Left renal pelvis (tissue), 4 donors: ENCODE data around the gene POU6F2. TPM values are rescaled to one million over a fixed set of nuclear protein-coding genes. Genes with fewer than 3 reads are reported as not detected.

Experiments
- DNase-seq, 4 donors: peaks; one replicate each; pipeline ENCODE4 v3.0.0-alpha.2; 2013; ENCODE audit warnings: low read depth in 4 of 4, low spot score in 3 of 4
- polyA plus RNA-seq, 4 donors: library from polyadenylated mRNA; unstranded; fragments of 120-200 nt; gene quantifications; one replicate each; pipeline ENCODE4 v1.2.1, GENCODE V29; 2013; ENCODE audit not compliant: insufficient read length in 4 of 4

POU6F2 gene
- polyA plus RNA-seq, 4 donors: 0.03 to 0.33 (median 0.15) TPM

DNA sequence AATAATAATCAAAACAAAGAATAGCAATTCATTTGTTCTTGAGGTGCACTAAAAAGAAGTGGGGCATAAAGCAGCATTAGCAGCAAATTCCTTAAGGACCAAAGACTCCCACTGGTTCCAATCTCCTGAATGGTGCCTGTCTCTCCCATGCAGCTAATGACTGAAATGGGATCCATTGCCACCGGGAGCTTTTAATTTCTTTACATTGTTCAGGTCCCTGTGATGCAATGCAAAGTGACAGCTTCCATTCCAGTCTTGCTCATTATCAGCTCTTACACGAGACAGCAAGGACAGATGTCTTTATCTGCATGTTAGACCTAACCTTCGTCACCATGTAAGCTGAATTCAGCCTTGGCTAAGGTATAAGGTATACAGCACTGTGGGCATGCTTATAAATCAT lies 148.1 kb downstream of the POU6F2 start:
- no peak for DNase-seq

DNA sequence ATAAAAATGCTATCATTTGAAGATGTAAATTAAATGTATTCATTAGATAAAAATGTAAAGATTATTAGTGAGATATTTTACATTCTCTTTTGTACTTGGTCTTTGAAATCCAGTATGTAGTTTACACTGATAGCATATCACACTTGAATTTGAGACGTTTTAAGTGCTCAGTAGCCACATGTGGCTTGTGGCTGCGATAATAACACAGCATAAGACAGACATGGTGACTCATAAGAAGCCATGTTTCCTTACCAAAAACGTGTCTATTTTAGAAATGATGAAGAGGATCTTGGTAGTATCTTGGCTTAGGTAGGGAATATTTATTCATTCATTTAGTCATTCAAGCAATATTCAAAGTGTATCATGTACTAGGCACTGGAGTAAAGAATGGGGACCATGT lies 149.3 kb downstream of the POU6F2 start:
- no peak for DNase-seq

DNA sequence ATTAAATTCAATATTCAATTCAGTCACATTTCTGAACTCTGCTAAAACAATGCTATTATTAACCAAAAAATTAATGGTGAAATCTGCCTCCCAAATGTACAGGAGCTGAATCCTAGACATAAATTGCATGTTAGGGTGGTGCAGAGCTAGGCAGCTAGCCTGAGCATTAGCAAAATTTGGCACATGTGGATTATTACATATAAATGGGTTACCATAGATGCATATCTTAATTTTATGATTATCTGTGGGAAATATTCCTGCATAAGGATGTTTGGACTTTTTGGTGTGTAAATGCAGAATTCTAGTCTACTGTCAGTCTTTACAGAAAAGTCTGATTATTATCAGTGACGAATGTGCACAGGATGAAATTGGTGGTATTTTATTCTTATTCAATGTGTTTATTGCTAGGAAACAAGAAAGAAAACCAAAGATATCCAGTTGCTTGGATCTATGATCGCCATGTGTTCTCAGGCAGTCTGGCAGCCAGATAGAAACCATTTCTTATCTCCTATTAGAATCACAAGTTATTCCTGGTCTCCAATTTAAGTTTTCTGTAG lies 150.7 kb downstream of the POU6F2 start:
- no peak for DNase-seq

DNA sequence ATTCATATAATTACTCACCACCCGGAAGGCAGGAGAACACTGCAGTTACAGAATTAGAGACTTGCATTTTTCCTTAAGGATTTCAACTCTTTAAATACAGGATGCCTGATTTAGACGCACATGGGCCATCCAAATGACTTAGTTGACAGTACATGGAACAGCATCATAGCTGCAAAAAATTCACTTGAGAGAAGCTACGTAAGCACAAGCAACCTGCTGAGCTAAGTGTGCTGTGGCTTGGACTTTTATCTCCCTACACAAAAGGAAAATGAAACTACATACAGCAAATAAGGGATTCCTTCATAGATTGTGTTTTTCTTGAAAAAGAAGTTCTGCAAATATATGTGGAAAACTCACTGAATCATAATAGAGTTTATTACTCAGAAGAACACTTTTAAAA lies 152.6 kb downstream of the POU6F2 start:
- DNase-seq: no peak

DNA sequence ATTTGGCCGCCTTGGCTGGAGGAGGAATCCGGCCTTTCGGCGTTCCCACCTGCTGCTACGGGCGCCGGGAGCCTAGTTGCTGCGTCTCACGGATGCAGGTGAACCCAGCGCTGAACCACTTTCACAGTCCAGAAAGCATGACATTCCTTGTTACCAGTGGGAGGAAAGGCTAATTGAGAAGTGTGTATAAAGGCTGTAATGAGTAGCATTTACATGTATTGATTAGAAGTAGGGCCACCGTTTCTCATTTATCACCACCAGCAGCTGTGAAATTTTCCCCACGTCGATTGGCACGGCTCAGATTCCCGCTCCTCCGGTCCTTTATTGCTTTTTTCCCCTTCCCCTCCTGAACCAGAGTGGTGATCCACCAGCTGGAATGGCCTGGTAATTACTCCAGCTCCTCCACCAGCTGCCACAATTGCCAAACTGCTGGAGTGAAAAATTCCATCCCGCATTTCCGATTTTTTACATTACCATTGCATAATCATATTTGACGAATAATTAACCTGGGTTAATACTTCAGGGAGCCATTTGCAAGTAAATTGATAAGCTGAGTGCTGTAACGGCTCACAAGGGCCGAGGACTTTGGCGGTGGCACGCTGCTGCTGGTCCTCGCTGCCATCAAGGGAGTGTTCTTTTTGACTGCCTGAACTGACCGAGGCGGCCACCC lies 153.3 kb downstream of the POU6F2 start:
- peak in 3 of 4 donors; percentile 18 to 27 (median 25) for DNase-seq

DNA sequence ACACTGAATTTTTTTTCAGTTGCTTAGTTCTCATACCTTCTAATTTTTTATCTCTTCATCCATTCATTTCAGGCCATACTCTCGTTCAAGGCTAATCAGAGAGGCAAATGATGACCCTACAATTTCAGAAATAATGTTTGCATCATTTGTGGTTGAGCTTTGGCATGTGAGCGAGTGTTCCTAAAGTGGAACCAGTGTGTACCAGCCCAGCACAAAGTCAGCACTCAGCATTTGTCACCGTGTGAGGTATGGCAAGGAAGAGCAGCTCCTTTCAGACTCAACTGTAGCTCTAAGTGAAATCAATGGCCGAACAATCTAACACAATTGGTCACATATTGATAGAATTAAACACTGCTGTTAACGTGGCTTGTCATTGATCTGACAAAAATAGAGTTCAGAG lies 154.6 kb downstream of the POU6F2 start:
- DNase-seq: no peak

DNA sequence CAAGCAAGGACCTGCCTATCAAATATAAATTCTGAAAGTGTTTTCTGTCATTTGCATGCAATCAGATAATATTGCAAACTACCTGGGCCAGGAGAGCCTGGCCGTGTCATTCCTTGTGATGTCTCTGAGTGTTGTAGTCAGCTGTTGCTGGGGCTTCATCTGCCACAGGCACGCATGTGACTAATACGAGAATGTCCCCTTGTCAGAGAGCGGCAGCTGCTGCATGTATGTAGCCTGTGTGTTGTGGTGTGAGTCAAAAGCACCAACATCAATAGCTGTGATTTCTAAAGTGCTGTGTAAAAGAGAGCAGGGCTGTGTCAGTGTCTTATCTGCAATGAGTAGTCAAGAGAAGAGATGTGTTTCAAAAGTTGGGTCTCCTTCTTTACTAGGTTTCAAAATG lies 155.4 kb downstream of the POU6F2 start:
- DNase-seq: no peak

DNA sequence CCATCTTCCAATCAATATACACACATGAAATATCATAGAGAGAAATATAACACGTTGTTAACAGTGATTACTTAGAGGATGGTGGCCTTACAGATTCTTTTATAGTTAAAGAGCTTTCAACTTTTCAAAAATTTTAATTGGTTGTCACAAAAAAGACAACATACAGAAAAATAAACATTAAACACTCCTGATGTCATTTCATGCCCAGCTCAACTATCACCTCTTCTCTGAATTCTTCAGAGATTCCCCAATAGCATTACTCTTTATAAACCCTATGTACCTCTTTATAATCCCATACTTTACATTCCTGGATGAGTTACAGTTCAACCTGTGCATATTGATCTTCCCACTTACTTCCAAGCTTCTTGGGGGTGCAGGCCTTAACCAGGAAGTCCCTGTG lies 159.8 kb downstream of the POU6F2 start:
- DNase-seq: no peak

DNA sequence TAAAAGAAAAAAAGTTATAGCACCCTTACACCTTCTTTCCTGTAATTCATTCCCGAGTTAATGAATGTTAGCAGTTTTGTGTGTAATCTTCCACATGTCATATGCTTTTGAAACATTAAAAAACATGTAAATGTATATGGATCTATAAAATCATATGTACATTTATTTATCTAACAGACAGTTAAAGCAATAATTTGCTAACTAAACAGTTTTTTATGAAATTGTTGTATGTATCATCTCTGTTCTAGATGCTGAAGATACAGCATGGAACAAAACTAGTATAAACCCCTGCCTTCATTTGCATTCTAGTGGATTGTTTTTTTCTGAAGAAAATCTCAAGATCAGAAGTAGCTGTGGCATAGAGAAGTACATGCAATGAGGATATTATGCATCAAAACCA lies 165.0 kb downstream of the POU6F2 start:
- DNase-seq: no peak

DNA sequence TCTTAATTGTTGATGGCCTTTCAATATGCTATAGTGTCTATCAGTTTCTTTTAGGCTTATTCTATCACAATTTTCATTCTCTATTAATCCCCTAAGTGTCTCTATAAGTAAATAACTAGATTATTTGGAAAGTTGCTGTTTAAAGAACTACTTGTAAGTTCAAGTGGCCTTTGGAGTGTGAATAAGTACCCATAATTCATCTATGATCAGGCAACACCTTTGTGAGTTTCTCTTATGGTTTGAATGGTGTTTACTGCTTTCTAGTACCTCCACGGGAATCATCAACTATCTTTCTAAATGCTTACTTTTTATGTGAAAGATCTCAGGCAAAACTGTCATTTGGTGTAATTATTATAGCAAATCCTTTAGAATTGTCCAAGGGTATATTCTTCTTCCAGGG lies 166.7 kb downstream of the POU6F2 start:
- no peak for DNase-seq

DNA sequence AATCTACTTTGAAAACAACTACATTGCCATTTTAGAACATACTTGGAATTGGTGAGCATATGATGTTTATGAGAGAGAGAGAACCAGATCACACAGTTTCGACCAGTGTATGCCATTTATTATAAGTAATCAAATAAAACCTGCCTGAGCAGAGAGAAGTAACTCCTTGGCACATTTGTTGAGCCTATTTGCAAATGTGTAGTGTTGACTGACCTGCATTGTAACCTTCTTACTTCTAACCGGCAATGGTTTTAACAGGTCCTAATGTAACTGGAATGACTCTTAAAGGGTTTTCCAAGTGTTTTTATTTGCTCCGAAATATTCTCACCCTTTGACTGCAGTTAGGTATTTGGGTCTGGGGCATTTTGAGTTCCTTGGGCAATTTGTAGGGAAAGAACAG lies 167.6 kb downstream of the POU6F2 start:
- DNase-seq: no peak

DNA sequence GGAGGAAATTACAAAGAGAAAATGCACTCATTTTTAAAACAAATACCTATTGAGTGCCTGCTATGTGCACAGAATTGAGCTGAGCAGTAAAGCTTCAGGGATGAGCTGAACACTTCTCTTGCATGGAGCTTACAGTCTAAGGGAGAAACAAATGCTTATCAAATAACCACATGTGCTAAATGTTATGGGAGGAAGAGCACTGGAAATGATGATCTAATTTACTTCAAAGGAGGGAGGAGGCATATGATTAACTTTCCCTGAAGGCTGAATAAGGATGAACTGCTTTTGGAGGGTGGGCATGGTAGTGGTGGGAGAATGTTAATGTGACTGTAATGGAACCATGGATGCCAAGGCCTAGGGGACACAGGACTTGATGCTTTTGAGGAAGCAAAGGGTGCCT lies 168.2 kb downstream of the POU6F2 start:
- DNase-seq: no peak

DNA sequence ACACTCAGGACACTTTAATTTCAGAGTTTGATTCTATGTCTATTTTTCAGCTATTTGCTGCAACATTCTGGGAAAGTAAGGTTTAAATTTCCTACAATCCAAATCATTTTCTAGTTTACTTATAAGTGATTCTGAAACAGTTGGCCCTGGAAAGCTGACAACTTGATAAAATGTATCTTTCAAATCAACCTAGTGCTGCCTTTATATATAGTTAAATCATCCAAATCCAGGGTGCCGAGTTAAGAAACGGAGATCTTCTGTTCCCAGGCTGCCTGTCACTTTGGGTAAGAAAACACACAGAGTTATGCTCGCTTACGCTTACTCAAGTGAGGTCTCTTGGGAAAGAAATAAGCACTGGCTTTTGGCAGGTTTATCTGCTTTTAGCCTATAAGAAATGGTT lies 175.0 kb downstream of the POU6F2 start:
- no peak for DNase-seq

DNA sequence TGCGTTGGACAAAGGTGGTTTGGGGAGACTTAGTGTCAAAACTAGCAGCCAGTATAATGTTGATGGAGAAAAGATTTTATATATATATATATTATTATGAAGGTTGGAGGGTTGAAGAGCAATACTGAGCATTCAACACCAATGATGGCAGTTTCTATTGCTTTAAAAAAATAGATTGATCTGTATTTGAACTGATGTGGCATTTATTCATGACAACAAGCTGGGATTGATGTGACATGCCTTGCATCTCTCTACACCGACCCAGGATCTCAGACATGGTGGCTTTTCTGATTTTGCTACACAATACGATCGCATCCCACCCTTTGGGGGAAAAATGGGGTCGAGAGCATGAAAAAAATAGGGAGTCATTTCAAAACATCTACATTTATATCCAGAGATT lies 175.4 kb downstream of the POU6F2 start:
- DNase-seq: no peak

DNA sequence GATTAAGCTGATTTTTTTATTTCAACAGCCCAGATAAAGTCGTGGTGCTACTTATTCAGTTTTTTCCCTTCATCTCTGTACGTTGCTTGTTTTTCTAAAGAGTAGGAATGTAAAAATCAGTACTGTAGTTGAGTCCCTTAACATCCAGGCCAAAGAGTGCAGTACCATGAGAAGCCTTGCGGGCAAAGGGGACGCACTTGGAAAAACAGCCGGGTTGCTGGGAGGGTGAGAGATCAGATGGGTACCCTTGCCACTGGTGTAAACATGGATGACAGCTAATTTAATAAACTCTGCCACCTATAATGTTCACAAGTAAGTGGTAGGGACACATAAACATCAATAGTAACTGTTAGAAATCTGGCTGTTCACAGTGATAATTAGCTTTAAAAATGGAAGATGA lies 175.9 kb downstream of the POU6F2 start:
- no peak for DNase-seq

DNA sequence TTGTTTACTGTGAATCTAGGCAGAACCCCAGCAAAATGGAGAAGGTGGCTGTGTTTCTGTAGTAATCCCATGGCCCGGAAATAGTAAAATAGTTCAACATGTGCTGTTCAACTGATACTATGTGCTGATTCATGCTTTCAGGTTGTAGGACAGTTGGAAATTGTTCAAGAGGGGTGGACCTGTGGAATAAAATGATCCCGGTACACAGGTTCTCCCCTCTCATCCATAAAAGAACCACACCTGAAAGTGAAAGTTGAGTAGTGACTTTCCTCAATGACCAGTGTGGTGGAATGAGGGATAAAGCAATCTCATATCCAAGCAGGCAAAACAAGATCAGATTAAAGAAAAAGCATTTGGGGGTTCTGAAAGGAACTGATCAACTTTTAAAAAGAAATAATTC lies 177.1 kb downstream of the POU6F2 start:
- no peak for DNase-seq

DNA sequence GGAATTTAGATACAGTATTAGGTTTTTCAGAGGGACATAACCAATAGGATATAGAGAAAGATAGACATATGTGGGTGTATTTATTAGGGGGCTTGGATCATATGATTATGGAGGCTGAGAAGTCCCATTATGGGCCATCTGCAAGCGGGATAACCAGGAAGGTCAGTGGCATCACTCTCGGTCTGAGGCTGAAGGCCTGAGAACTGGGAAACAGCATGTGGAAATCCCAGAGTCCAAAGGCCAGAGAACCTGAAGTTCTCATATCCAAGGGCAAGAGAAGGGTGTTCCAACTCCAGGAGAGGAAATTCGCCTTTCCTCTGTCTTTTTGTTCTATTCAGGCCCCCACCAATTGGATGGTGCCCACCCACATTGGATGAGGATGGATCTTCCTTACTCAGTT lies 180.7 kb downstream of the POU6F2 start:
- no peak for DNase-seq

DNA sequence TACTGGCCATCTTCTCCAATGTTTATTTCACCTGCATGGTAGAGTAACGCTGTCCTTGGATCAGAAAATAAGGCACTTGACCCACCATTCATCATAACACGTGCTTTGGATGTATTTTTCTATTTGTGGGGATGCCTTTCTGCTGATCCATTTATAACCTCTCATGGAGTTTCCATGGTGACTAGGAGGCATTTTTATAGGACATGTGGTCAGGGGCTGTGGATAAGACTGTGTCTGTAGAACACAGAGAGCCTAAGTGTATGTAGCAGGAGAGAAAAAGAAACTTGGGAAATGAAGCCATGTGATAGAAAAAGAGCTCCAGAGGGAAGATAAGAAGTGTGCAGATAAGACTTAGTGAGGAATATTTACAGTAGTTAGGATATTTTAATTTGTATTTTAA lies 184.2 kb downstream of the POU6F2 start:
- no peak for DNase-seq

DNA sequence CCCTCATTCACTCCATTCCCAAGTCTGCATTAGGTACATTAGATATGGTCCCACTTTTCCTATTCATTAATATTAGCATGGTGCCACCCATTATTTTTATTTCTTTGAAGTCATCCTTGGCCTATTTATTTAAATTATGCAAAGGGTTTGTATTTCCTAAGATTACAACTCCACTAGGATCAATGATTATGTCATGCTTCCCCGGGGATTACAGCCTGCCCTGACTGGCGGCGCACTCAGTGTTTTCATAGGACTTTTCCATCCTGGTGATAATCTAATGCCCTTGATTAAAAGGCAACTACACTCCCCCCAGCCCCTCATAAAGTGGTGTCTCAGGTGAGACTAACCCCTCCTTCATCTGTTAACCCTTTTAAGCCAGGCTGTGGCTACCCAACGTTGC lies 187.2 kb downstream of the POU6F2 start:
- no peak for DNase-seq

DNA sequence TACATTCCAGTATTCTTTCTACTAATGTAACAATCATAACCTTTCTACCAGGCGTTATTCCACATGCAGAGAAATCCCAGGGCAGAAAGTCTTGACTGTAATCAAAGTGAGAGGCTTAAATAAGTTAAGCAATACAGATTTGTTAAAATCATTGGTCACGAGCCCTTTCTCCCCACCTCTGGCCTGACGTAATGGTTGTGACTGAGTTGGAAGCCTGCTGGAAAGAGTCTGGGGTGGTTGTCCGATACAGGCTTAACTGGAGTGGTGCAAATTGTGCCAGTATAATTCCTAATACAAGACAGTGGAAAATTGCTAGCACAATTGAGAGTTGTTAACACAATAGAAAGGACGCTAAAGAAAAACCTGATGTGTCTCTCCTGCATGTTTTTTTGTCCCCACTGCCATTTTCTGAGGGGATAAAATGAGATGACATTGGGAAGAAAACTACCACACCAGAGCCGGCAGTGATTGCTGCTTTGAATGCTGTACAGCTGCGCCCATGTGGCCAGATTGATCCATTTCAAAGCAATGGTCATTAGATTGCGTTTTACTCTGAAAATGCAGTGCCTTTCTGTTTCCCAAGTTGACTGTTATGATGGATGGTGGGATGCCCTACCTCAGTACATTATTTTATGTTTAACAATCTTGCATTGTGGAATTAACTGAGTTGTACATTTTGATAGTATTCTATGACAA lies 190.8 kb downstream of the POU6F2 start:
- DNase-seq: no peak

DNA sequence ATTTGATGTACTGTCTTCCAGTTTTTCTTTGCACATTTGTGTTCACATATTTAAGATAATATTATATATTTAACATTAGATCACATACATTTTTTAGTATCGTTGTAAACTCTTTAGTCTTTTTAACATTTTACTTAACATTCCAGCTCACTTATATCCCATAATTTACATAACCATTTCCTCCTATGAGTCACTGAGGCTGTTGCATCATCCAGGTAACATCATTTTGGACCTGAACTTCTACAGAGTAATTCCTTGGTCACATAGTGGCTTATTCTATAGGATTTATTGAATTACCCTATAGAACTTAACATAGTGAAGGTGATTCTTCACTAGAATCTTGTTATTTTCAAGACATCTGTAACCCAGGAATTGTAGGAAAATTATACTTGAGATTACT lies 194.4 kb downstream of the POU6F2 start:
- no peak for DNase-seq

DNA sequence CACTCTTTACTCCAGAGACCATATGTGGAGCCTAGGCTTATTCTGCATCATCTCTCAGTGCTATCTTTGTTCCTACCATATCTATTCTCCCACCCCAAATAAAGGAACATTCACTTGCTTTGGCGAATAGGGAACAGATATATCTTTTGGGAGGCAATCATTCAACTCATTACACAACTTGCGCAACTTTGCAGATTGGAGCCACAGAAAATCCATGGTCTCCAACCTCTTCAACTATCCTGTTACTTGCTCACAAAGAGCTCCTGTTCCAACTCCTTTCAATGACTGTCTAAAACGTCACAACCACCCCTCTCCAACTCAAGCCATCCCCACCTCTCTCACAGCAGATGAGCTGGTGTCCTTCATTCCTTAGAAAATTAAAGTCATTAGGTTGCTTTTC lies 203.7 kb downstream of the POU6F2 start:
- DNase-seq: no peak
